Activated T-helper 17 cell treated with anti-CD3 and anti-CD28 coated beads, Interleukin-2, amount 50 U/mL, for 72 hours (primary cell): Measurements from ENCODE around the gene SAXO1. TPM values are rescaled to one million over a fixed set of nuclear protein-coding genes. Genes with fewer than 3 reads are reported as not detected.
"Not testable (repeated sequence)": the region's sequence is repeated elsewhere in the genome, so short reads cannot be mapped to it uniquely, and the experiment has no call there.

Source experiments
- ATAC-seq: fragments of 150-1000 bp; cut with Tn5 transposase; replicated peaks from 2 replicates; pipeline ENCODE4 v1.10.0; 2021; ENCODE audit warnings: mild to moderate bottlenecking, moderate library complexity
- H3K27ac Mint-ChIP-seq: one replicate; pipeline ENCODE4 v1.8.0; 2022; ENCODE audit warnings: mixed read lengths
- H3K27me3 Mint-ChIP-seq: one replicate; pipeline ENCODE4 v1.8.0; 2022; ENCODE audit warnings: mixed read lengths
- H3K36me3 Mint-ChIP-seq: one replicate; pipeline ENCODE4 v1.8.0; 2022; ENCODE audit warnings: low read depth, mild to moderate bottlenecking, mixed read lengths
- H3K4me1 Mint-ChIP-seq: one replicate; pipeline ENCODE4 v1.8.0; 2022; ENCODE audit warnings: mixed read lengths
- H3K4me3 Mint-ChIP-seq: one replicate; pipeline ENCODE4 v1.8.0; 2022; ENCODE audit warnings: mild to moderate bottlenecking, mixed read lengths
- H3K9me3 Mint-ChIP-seq: one replicate; pipeline ENCODE4 v1.8.0; 2022; ENCODE audit warnings: mixed read lengths
- total RNA-seq, 2 donors: library from RNA; stranded (reverse); gene quantifications; one replicate each; pipeline ENCODE4 v1.2.3, GENCODE V29; 2022

Gene SAXO1
- total RNA-seq, 2 donors from 2014 or later, result 0.37 TPM; not detected in 1

DNA sequence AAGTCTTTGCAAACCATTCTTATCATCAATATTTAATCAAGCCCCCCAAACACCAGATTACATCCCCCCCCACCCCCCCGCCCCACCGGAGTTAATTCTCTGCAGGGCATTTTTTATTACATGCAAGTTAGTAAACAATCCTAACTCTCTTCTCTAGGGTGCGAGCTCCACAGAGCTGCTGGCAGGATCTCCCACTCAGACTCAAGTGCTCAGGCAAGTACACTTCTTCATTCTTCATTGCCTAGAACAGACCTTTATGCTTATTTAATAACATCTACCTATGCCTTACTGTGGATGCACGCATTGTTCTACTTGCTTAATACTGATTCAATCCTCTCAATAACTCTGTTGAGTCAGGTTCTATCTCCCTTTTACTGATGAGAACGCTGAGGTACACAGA, 9.9 kb downstream of the SAXO1 start:
- Mint-ChIP-seq H3K9me3 (peaks cover 3% of the 10 kb centered on the region), H3K4me3 (no peak overlapping the region), H3K4me1 (peaks cover 8% of the 10 kb centered on the region), H3K27me3 (peaks cover 20% of the 10 kb centered on the region), H3K36me3 (no peaks in the 10 kb centered on the region), H3K27ac (no peak overlapping the region)
- ATAC-seq, result no peak

DNA sequence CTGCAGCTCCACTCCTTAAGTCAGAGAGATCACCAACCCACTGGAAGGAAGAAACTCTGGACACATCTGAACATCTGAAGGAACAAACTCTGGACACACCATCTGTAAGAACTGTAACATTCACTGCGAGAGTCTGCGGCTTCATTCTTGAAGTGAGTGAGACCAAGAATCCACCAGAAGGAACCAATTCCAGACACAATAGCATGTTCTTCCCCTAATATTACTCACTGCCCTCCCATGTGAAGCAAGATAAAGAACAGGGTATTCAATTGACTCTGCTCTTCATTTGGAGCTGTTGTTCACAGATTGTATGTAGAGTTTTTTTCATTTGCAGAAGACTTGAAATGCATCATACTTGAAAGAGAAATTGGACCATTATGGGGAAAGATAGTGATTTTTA, 10.8 kb downstream of the SAXO1 start:
- H3K9me3 Mint-ChIP-seq, result peaks cover 3% of the 10 kb centered on the region
- no peaks in the 10 kb centered on the region for H3K36me3 Mint-ChIP-seq
- no peak overlapping the region for H3K4me3 Mint-ChIP-seq
- peaks cover 8% of the 10 kb centered on the region for H3K4me1 Mint-ChIP-seq
- peaks cover 20% of the 10 kb centered on the region for H3K27me3 Mint-ChIP-seq
- H3K27ac Mint-ChIP-seq, result no peak overlapping the region
- ATAC-seq, result peak; percentile 78

DNA sequence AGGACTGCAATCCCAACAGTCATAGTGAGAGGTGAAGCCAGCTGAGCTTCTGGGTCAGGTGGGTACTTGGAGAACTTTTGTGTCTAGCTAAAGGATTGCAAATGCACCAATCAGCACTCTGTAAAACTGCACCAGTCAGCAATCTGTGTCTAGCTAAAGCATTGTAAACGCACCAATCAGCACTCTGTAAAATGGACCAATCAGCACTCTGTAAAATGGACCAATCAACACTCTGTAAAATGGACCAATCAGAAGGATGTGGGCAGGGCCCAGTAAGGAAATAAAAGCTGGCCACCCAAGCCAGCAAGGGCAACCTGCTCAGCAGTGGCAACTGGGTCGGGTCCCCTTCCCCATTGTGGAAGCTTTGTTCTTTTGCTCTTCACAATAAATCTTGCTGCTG, 11.4 kb downstream of the SAXO1 start:
- not testable (repeated sequence) for H3K36me3 Mint-ChIP-seq, H3K4me3 Mint-ChIP-seq, H3K4me1 Mint-ChIP-seq, ATAC-seq, H3K9me3 Mint-ChIP-seq, H3K27ac Mint-ChIP-seq
- H3K27me3 Mint-ChIP-seq, result peaks cover 17% of the 10 kb centered on the region

DNA sequence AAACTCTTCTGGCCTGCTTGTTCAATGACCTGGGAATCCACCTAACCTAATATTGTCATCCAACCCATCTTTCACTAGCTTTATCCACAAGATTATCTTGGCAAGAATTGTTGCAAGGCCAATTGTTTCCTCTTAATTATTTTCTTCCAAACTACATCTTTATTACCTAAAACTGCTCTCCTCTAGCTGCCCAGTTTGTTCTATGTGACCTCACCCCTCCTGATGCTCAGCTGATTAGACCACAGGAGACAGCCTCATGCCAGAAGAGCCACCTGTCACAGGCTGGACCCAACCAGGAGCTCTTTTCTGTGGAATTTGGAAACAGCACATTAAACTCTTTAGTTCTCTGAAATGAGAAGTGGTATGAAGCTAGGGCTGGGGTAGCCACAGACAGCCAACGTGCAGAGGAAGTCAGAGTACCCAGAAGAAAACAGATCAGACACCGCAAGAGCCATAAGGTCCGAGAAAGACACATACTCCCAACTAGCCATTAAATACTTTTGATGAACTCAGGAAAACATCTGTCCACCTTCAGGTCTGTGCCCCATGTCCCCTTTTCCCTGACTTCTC, 12.0 kb downstream of the SAXO1 start:
- no peak overlapping the region for H3K4me3 Mint-ChIP-seq
- no peak for ATAC-seq
- no peaks in the 10 kb centered on the region for H3K4me1 Mint-ChIP-seq
- H3K36me3 Mint-ChIP-seq, result no peaks in the 10 kb centered on the region
- H3K9me3 Mint-ChIP-seq, result no peaks in the 10 kb centered on the region
- H3K27me3 Mint-ChIP-seq, result peaks cover 13% of the 10 kb centered on the region
- no peak overlapping the region for H3K27ac Mint-ChIP-seq

DNA sequence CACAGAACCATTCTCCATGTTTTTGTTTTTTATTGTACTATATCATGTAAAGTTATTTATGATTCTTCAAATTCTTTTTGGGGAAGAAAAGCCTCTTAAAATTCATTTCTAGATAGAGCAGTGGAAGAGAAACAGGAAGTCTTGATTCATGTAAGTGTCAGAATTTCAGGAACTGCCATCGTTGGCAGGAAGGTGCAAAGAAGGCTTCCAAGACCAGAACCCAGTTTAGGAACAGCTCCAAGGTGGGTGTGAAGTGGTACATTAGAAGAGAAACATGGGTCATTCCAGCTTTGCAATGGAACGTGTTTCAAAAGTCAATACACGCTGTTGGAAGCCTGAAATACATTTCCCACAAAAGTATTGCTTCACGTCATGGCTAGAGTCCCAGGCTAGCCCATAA, 14.8 kb downstream of the SAXO1 start:
- H3K36me3 Mint-ChIP-seq, result no peaks in the 10 kb centered on the region
- no peak for ATAC-seq
- H3K27ac Mint-ChIP-seq, result no peak overlapping the region
- peaks cover 9% of the 10 kb centered on the region for H3K27me3 Mint-ChIP-seq
- H3K4me1 Mint-ChIP-seq, result no peaks in the 10 kb centered on the region
- H3K9me3 Mint-ChIP-seq, result no peaks in the 10 kb centered on the region
- H3K4me3 Mint-ChIP-seq, result no peak overlapping the region

DNA sequence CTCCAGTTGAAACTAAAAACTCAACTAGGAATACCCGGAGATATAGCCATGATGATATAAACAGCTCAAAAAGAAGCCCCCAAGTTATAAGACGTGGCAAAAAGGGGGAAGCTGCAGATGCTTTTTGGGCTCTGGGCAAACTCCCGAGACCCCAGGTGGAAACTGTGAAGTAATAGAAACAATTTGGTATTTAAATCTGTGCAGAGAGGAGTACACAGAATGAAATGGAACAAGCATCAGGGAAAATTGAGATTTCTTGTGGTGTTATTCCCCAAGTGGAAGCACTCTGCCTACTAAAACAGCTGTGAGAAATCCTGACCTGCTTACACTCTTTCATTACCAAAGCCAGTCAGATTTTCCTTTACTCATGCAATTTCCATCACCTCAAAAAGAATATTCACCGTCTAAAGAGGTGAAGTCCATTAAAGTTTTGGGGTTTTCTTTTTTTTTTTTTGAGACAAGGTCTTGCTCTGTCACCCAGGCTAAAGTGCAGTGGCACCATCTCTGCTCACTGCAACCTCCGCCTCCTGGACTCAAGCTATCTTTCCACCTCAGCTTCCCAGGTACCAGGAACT, 23.5 kb downstream of the SAXO1 start:
- H3K4me1 Mint-ChIP-seq, result no peaks in the 10 kb centered on the region
- no peaks in the 10 kb centered on the region for H3K9me3 Mint-ChIP-seq
- no peaks in the 10 kb centered on the region for H3K36me3 Mint-ChIP-seq
- no peaks in the 10 kb centered on the region for H3K27me3 Mint-ChIP-seq
- ATAC-seq, result no peak
- no peak overlapping the region for H3K27ac Mint-ChIP-seq
- H3K4me3 Mint-ChIP-seq, result no peak overlapping the region

DNA sequence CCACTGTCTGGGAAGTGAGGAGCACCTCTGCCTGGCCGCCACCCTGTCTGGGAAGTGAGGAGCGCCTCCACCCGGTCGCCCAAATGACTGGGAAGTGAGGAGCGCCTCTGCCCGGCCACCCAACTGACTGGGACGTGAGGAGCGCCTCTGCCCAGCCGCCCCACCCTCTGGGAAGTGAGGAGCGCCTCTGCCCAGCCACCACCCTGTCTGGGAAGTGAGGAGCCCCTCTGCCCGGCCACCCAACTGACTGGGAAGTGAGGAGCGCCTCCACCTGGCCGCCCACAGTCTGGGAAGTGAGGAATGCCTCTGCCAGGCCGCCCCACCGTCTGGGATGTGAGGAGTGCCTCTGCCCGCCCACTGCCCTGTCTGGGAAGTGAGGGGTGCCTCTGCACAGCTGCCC, 32.9 kb downstream of the SAXO1 start:
- Mint-ChIP-seq H3K36me3 (no peaks in the 10 kb centered on the region), H3K27ac (no peak overlapping the region), H3K4me1 (no peaks in the 10 kb centered on the region), H3K4me3 (no peak overlapping the region), H3K27me3 (peaks cover 5% of the 10 kb centered on the region), H3K9me3 (peaks cover 4% of the 10 kb centered on the region)
- ATAC-seq, result no peak

DNA sequence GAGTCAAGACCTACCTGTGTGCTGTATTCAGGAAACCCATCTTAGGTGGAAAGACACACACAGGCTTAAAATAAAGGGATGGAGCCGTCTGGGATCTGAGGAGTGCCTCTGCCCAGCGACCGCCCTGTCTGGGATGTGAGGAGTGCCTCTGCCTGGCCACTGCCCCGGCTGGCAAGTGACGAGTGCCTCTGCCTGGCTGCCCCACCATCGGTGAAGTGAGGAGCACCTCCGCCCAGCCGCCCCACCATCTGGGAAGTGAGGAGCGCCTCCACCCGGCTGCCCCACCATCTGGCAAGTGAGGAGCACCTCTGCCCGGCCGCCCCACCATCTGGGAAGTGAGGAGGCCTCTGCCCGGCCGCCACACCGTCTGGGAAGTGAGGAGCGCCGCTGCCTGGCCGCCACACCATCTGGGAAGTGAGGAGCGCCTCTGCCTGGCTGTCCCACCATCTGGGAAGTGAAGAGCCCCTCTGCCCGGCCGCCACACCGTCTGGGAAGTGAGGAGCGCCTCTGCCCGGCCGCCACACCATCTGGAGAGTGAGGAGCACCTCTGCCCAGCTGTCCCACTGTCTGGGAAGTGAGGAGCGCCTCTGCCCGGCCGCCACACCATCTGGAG, 33.7 kb downstream of the SAXO1 start:
- H3K4me3 Mint-ChIP-seq, result no peak overlapping the region
- H3K36me3 Mint-ChIP-seq, result no peaks in the 10 kb centered on the region
- H3K27ac Mint-ChIP-seq, result no peak overlapping the region
- peaks cover 5% of the 10 kb centered on the region for H3K27me3 Mint-ChIP-seq
- peaks cover 4% of the 10 kb centered on the region for H3K9me3 Mint-ChIP-seq
- no peaks in the 10 kb centered on the region for H3K4me1 Mint-ChIP-seq
- no peak for ATAC-seq

DNA sequence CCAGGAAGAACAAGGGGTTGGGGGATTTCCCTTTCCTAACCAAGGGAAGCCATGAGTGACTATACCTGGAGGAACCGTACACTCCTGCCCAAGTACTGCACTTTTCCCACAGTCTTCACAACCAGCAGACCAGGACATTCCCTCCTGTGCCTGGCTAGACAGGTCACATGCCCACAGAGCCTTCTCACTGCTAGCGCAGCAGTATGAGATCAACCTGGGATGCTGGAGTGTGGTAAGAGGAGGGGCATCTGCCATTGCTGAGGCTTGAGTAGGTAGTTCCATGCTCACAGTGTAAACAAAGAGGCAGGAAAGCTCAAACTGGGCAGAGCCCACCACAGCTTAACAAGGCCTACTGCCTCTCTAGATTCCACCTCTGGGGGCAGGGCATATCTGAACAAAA, 35.9 kb downstream of the SAXO1 start:
- Mint-ChIP-seq H3K4me1 (no peaks in the 10 kb centered on the region), H3K9me3 (no peaks in the 10 kb centered on the region), H3K4me3 (no peak overlapping the region), H3K27me3 (peaks cover 5% of the 10 kb centered on the region), H3K36me3 (no peaks in the 10 kb centered on the region), H3K27ac (no peak overlapping the region)
- no peak for ATAC-seq

DNA sequence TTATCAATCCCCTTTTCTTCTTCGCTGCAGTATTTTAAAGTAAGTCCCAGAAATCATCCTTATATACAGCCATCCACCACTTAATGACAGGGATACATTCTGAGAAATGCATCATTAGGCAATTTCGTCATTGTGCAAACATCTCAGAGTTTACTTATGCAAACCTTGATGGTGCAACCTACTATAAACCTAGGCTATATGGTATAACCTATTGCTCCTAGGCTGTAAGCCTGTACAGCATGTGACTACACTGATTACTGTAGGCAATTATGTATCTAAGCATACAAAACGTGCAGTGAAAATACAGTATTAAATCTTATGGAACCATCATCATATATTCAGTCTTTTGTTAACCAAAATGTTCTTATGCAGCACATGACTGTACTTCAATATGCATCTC, 36.8 kb downstream of the SAXO1 start:
- H3K36me3 Mint-ChIP-seq, result no peaks in the 10 kb centered on the region
- H3K4me1 Mint-ChIP-seq, result no peaks in the 10 kb centered on the region
- H3K4me3 Mint-ChIP-seq, result no peak overlapping the region
- no peak for ATAC-seq
- H3K27me3 Mint-ChIP-seq, result peaks cover 5% of the 10 kb centered on the region
- H3K9me3 Mint-ChIP-seq, result no peaks in the 10 kb centered on the region
- no peak overlapping the region for H3K27ac Mint-ChIP-seq

DNA sequence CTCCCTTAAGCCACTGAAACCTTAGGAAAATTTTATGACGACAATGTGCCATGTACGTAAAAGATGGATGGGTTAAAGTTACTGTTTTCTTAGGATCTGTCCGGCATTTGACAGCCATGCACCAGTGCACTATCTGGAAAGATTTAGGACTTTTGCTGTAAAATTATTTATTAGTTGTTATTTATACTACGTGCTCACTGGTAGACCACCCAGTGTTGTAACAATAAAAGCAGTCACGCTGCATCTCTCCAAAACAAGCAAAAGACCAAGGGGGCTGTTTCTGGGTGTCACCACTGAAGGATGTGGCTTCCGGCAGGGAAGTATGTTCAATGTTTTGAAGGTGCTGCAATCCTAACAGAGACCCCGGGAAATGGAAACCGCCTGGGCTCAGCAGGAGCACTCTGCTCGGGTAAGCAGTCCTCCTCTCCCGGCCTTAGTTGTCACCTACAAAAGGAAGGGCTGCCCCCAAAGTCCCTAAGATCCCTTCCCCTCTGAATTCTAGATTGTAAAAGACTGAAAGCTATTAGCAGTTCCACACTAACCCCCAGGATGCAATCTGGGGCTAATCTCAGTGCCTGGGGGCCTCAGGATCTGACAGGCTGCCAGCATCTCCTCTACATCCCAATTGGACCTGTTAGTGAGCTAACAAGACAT, 38.6 kb downstream of the SAXO1 start:
- H3K9me3 Mint-ChIP-seq, result no peaks in the 10 kb centered on the region

DNA sequence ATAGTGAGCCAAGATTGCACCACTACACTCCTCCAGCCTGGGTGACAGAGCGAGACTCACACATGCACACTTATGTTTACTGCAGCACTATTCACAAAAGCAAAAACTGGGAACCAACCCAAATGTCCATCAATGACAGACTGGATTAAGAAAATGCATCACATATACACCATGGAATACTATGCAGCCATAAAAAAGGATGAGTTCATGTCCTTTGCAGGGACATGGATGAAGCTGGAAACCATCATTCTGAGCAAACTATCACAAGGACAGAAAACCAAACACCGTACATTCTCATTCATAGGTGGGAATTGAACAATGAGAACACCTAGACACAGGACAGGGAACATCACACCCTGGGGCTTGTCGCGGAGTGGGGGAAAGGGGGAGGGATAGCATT, 41.8 kb downstream of the SAXO1 start:
- H3K27ac Mint-ChIP-seq, H3K4me1 Mint-ChIP-seq, ATAC-seq, H3K27me3 Mint-ChIP-seq, H3K4me3 Mint-ChIP-seq, H3K9me3 Mint-ChIP-seq, H3K36me3 Mint-ChIP-seq: not testable (repeated sequence)

More for the DNA sequence above, 38.6 kb downstream of the SAXO1 start:
- no peaks in the 10 kb centered on the region for H3K4me1 Mint-ChIP-seq
- H3K36me3 Mint-ChIP-seq, result no peaks in the 10 kb centered on the region
- H3K4me3 Mint-ChIP-seq, result no peak overlapping the region
- H3K27ac Mint-ChIP-seq, result no peak overlapping the region
- ATAC-seq, result no peak
- peaks cover 5% of the 10 kb centered on the region for H3K27me3 Mint-ChIP-seq

DNA sequence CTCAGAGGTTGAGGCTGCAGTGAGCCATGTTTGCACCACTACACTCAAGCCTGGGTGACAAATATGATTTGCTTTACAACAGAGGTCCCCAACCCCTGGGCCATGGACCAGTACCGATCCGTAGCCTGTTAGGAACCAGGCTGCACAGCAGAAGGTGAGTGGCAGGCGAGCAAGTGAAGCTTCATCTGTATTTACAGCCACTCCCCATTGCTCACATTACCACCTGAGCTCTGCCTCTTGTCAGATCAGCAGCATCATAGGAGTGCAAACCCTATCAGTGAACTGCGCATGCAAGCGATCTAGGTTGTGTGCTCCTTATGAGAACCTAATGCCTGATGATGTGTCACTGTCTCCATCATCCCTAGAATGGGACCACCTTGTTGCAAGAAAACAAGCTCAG, 42.5 kb downstream of the SAXO1 start:
- ATAC-seq, result no peak
- no peak overlapping the region for H3K27ac Mint-ChIP-seq
- no peaks in the 10 kb centered on the region for H3K36me3 Mint-ChIP-seq
- no peaks in the 10 kb centered on the region for H3K4me1 Mint-ChIP-seq
- H3K27me3 Mint-ChIP-seq, result no peaks in the 10 kb centered on the region
- H3K9me3 Mint-ChIP-seq, result no peaks in the 10 kb centered on the region
- no peak overlapping the region for H3K4me3 Mint-ChIP-seq

DNA sequence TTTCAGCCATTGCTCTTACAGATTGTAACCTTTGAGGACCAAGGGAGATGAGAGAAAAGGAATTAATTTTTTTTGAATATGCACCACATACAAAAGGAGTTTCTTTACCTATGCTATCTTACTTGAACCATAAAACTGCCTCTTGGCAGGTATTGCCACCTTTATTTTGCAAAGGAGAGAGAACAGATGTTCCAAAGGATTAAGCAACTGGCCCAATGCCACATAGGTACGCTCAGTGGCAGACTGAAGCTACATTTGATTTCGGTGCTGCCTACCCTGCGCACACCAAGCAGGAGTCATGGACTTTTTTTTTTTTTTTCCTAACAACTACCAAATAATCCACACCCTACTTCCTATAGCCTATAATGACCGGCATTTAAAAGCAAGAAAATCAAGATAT, 43.1 kb downstream of the SAXO1 start:
- no peak for ATAC-seq
- Mint-ChIP-seq H3K4me1 (no peaks in the 10 kb centered on the region), H3K36me3 (no peaks in the 10 kb centered on the region), H3K4me3 (no peak overlapping the region), H3K27me3 (no peaks in the 10 kb centered on the region), H3K9me3 (no peaks in the 10 kb centered on the region), H3K27ac (no peak overlapping the region)

DNA sequence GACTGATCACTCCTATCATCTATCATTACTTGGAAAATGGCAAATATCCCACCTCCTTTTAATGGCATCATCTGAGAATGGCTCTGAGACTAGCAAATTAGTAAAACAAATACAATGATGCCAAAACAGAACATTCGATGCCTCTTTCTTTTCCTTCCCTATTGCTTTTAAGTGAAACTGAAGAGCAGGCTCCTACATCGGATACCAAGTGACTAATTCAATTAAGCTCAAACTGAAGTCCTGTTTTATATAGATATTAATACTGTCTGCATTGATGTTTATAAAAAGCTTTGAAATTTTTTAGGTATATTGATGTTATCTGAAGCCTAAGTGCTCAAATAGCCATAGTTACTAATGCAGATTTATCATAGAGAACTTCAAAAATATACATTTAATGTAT, 43.9 kb downstream of the SAXO1 start:
- H3K4me1 Mint-ChIP-seq, result no peaks in the 10 kb centered on the region
- no peaks in the 10 kb centered on the region for H3K9me3 Mint-ChIP-seq

More for the DNA sequence above, 43.9 kb downstream of the SAXO1 start:
- Mint-ChIP-seq H3K27ac (no peak overlapping the region), H3K4me3 (no peak overlapping the region), H3K36me3 (no peaks in the 10 kb centered on the region), H3K27me3 (no peaks in the 10 kb centered on the region)
- no peak for ATAC-seq
